ENCODE measurements around the gene CRACDL.

Gene CRACDL

DNA sequence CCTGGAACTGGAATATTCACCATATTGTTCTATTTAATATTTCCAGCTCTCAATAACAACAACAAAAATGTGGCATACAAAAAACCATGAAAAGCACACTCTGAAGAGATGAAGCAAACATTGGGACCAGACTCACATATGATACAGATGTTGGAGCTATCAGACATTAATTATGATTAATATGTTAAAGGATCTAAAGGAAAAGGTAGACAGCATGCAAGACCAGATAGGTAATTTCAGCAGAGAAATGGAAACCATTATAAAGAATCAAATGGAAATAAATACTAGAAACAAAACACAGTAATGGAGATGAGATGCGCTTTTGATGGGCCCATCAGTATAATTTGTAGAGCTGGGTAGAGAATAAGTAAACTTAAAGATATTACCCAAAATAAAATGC, 154.2 kb downstream of the CRACDL start:
- WGBS (ENCODE audit: extremely low coverage, insufficient coverage, insufficient read length): no CpG with 5 or more reads among the region's 1 CpG
- H3K79me2 ChIP-seq (ENCODE audit: control insufficient read depth, insufficient read depth, low read length, poor library complexity): no peaks in the 10 kb centered on the region
- no peak overlapping the region for H3K4ac ChIP-seq (ENCODE audit: low read depth, low read length)
- H3K9me3 ChIP-seq (ENCODE audit: insufficient read depth, low read depth, low read length): no peaks in the 10 kb centered on the region
- no peak overlapping the region for H3K4me3 ChIP-seq (ENCODE audit: low read depth, low read length)
- DNase-seq: no peak
- H2BK5ac ChIP-seq (ENCODE audit: low read depth, low read length, poor library complexity): no peak overlapping the region
- H3K27me3 ChIP-seq (ENCODE audit: insufficient read depth, low read length): no peaks in the 10 kb centered on the region
- no peak overlapping the region for H4K8ac ChIP-seq (ENCODE audit: low read depth, low read length)
- no peak overlapping the region for H3K27ac ChIP-seq (ENCODE audit: low read depth, low read length)
- H3K14ac ChIP-seq (ENCODE audit: low read length): no peak overlapping the region
- H3K4me2 ChIP-seq (ENCODE audit: low read length): no peak overlapping the region
- H2AK5ac ChIP-seq (ENCODE audit: low read length): no peak overlapping the region
- no peak overlapping the region for H2BK12ac ChIP-seq (ENCODE audit: low read length)
- no peak overlapping the region for H3K18ac ChIP-seq (ENCODE audit: low read length)
- no peak overlapping the region for H4K91ac ChIP-seq (ENCODE audit: low read depth, low read length)
- no peak overlapping the region for H2BK120ac ChIP-seq (ENCODE audit: insufficient read depth, low read length, poor library complexity)
- H3K23ac ChIP-seq (ENCODE audit: low read length): no peak overlapping the region
- H3K79me1 ChIP-seq (ENCODE audit: low read length): no peaks in the 10 kb centered on the region
- no peaks in the 10 kb centered on the region for H3K4me1 ChIP-seq (ENCODE audit: control insufficient read depth in 1 of 2, insufficient read depth in 2 of 2, low read length in 2 of 2)
- no peak overlapping the region for H4K12ac ChIP-seq (ENCODE audit: low read depth, low read length)
- no peak overlapping the region for H3K9ac ChIP-seq (ENCODE audit: low read length)
- no peaks in the 10 kb centered on the region for H3K36me3 ChIP-seq (ENCODE audit: control insufficient read depth in 1 of 2, insufficient read depth in 2 of 2, low read length in 2 of 2)
- no peak overlapping the region for H2AFZ ChIP-seq (ENCODE audit: insufficient read depth, low read length, poor library complexity)

DNA sequence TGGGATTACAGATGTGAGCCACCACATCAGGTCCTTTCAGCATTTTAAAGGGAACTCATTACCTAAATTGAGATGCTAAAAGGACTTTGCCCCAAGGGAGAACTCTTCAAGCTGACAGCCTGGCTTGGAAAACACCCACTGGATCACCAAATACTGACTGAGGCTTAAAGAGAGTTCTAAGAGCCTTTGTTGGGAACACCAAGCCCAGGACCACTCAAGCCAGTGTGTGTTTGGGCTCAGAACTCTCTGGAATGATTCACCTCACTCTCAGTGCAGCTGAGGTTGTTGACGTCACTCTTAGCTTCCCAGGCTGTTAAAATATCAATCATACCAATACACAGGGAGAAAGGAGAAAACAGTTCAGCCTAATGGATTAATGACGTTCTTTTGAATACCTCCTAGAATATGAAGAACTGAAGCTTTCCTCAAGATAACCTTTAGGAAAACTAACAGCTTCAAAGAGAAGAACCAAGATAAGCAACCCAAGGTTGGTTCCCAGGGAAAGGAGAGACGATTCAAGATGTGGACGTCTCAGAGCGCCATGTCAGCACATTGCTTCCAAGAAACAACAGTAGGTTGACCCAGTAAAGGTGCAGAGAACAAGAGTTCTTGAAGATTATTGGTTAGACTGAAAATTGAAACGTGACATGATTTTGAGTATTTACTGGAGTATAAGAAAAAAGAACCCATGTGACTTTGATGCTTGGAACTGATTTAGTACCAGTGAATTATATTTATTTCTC, 157.1 kb downstream of the CRACDL start:
- Histone ChIP-seq H3K4ac (ENCODE audit: low read depth, low read length) (no peak overlapping the region), H3K9me3 (ENCODE audit: insufficient read depth, low read depth, low read length) (no peaks in the 10 kb centered on the region), H3K4me2 (ENCODE audit: low read length) (no peak overlapping the region), H4K8ac (ENCODE audit: low read depth, low read length) (no peak overlapping the region), H2BK12ac (ENCODE audit: low read length) (no peak overlapping the region), H2AK5ac (ENCODE audit: low read length) (no peak overlapping the region), H3K9ac (ENCODE audit: low read length) (no peak overlapping the region), H3K4me3 (ENCODE audit: low read depth, low read length) (no peak overlapping the region), H3K27me3 (ENCODE audit: insufficient read depth, low read length) (no peaks in the 10 kb centered on the region), H2AFZ (ENCODE audit: insufficient read depth, low read length, poor library complexity) (no peak overlapping the region), H3K14ac (ENCODE audit: low read length) (no peak overlapping the region), H3K23ac (ENCODE audit: low read length) (no peak overlapping the region), H3K4me1 (ENCODE audit: control insufficient read depth in 1 of 2, insufficient read depth in 2 of 2, low read length in 2 of 2) (no peaks in the 10 kb centered on the region), H3K27ac (ENCODE audit: low read depth, low read length) (no peak overlapping the region), H3K36me3 (ENCODE audit: control insufficient read depth in 1 of 2, insufficient read depth in 2 of 2, low read length in 2 of 2) (no peaks in the 10 kb centered on the region), H2BK120ac (ENCODE audit: insufficient read depth, low read length, poor library complexity) (no peak overlapping the region), H4K12ac (ENCODE audit: low read depth, low read length) (no peak overlapping the region), H4K91ac (ENCODE audit: low read depth, low read length) (no peak overlapping the region), H2BK5ac (ENCODE audit: low read depth, low read length, poor library complexity) (no peak overlapping the region), H3K18ac (ENCODE audit: low read length) (no peak overlapping the region), H3K79me1 (ENCODE audit: low read length) (no peaks in the 10 kb centered on the region), H3K79me2 (ENCODE audit: control insufficient read depth, insufficient read depth, low read length, poor library complexity) (no peaks in the 10 kb centered on the region)
- DNase-seq: peak in 1 of 2 donors; percentile 55
- no CpG with 5 or more reads among the region's 6 CpGs for WGBS (ENCODE audit: extremely low coverage, insufficient coverage, insufficient read length)

DNA sequence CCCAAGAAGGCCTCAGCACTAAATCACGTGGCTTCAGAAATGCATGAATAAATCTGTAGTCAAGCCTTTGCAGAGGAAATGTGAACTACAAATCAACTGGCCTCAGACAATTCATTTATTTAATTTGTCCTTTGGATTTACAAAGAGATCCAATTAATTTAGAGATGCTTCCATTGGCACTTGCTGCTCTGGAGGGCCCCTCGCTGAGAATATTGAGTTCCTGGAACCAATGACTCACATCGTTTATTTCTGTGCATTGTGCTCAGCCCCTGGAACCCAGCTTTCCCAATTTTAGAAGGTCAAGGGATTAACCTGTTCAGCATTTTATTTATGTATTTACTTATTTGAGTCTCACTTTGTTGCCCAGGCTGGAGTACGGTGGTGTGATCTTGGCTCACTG, 157.9 kb downstream of the CRACDL start:
- Histone ChIP-seq H3K4me3 (ENCODE audit: low read depth, low read length) (no peak overlapping the region), H3K4me2 (ENCODE audit: low read length) (no peak overlapping the region), H2AFZ (ENCODE audit: insufficient read depth, low read length, poor library complexity) (no peak overlapping the region), H3K9me3 (ENCODE audit: insufficient read depth, low read depth, low read length) (peaks cover 2% of the 10 kb centered on the region), H3K79me1 (ENCODE audit: low read length) (no peaks in the 10 kb centered on the region), H3K27me3 (ENCODE audit: insufficient read depth, low read length) (no peaks in the 10 kb centered on the region), H3K4ac (ENCODE audit: low read depth, low read length) (no peak overlapping the region), H4K91ac (ENCODE audit: low read depth, low read length) (no peak overlapping the region), H2BK120ac (ENCODE audit: insufficient read depth, low read length, poor library complexity) (no peak overlapping the region), H3K18ac (ENCODE audit: low read length) (no peak overlapping the region), H2BK12ac (ENCODE audit: low read length) (no peak overlapping the region), H4K8ac (ENCODE audit: low read depth, low read length) (no peak overlapping the region), H3K27ac (ENCODE audit: low read depth, low read length) (no peak overlapping the region), H2AK5ac (ENCODE audit: low read length) (no peak overlapping the region), H3K23ac (ENCODE audit: low read length) (no peak overlapping the region), H3K9ac (ENCODE audit: low read length) (no peak overlapping the region), H3K14ac (ENCODE audit: low read length) (no peak overlapping the region), H4K12ac (ENCODE audit: low read depth, low read length) (no peak overlapping the region), H3K36me3 (ENCODE audit: control insufficient read depth in 1 of 2, insufficient read depth in 2 of 2, low read length in 2 of 2) (no peaks in the 10 kb centered on the region), H3K79me2 (ENCODE audit: control insufficient read depth, insufficient read depth, low read length, poor library complexity) (no peaks in the 10 kb centered on the region), H3K4me1 (ENCODE audit: control insufficient read depth in 1 of 2, insufficient read depth in 2 of 2, low read length in 2 of 2) (no peaks in the 10 kb centered on the region), H2BK5ac (ENCODE audit: low read depth, low read length, poor library complexity) (no peak overlapping the region)
- DNase-seq: no peak
- WGBS (ENCODE audit: extremely low coverage, insufficient coverage, insufficient read length): no CpG with 5 or more reads among the region's 4 CpGs

DNA sequence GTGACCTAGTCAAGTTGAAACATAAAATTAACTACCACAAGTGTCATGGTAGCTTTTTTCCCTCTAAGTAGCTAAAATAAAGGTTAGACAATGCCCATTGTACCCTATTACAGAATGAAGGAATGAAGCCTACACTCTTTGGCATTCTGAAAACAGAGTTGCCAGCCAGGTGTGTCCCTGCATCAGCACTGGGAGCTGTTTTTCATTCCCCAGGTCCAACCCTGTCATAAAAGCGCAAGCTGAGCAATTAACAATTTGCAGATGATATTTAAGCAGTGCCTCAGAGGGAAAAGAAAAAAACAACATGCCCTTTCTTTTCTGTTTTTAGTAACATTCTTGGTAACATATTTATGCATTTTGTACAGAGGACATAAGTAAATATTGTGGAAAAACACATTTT, 158.3 kb downstream of the CRACDL start:
- no peak overlapping the region for H3K4me2 ChIP-seq (ENCODE audit: low read length)

More for the DNA sequence above, 158.3 kb downstream of the CRACDL start:
- Histone ChIP-seq H3K23ac (ENCODE audit: low read length) (no peak overlapping the region), H4K8ac (ENCODE audit: low read depth, low read length) (no peak overlapping the region), H2AFZ (ENCODE audit: insufficient read depth, low read length, poor library complexity) (no peak overlapping the region), H2BK120ac (ENCODE audit: insufficient read depth, low read length, poor library complexity) (no peak overlapping the region), H2AK5ac (ENCODE audit: low read length) (no peak overlapping the region), H3K27me3 (ENCODE audit: insufficient read depth, low read length) (no peaks in the 10 kb centered on the region), H3K4me3 (ENCODE audit: low read depth, low read length) (no peak overlapping the region), H3K9me3 (ENCODE audit: insufficient read depth, low read depth, low read length) (peaks cover 2% of the 10 kb centered on the region), H3K79me2 (ENCODE audit: control insufficient read depth, insufficient read depth, low read length, poor library complexity) (no peaks in the 10 kb centered on the region), H3K27ac (ENCODE audit: low read depth, low read length) (no peak overlapping the region), H3K9ac (ENCODE audit: low read length) (no peak overlapping the region), H3K4ac (ENCODE audit: low read depth, low read length) (no peak overlapping the region), H3K36me3 (ENCODE audit: control insufficient read depth in 1 of 2, insufficient read depth in 2 of 2, low read length in 2 of 2) (no peaks in the 10 kb centered on the region), H3K4me1 (ENCODE audit: control insufficient read depth in 1 of 2, insufficient read depth in 2 of 2, low read length in 2 of 2) (peaks cover 2 to 3% of the 10 kb centered on the region in 2 experiments), H3K79me1 (ENCODE audit: low read length) (no peaks in the 10 kb centered on the region), H4K91ac (ENCODE audit: low read depth, low read length) (no peak overlapping the region), H3K14ac (ENCODE audit: low read length) (no peak overlapping the region), H2BK5ac (ENCODE audit: low read depth, low read length, poor library complexity) (no peak overlapping the region), H2BK12ac (ENCODE audit: low read length) (no peak overlapping the region), H3K18ac (ENCODE audit: low read length) (no peak overlapping the region), H4K12ac (ENCODE audit: low read depth, low read length) (no peak overlapping the region)
- DNase-seq: no peak
- WGBS (ENCODE audit: extremely low coverage, insufficient coverage, insufficient read length): no CpG with 5 or more reads among the region's 1 CpG
